ENCODE measurements around the gene NAV2. TPM values are rescaled to one million over a fixed set of nuclear protein-coding genes. Genes with fewer than 3 reads are reported as not detected.
"Not testable (repeated sequence)": the region's sequence is repeated elsewhere in the genome, so short reads cannot be mapped to it uniquely, and the experiment has no call there.

NAV2 gene
- total RNA-seq, 1 donor from 2014 or later: 17.0 TPM

DNA sequence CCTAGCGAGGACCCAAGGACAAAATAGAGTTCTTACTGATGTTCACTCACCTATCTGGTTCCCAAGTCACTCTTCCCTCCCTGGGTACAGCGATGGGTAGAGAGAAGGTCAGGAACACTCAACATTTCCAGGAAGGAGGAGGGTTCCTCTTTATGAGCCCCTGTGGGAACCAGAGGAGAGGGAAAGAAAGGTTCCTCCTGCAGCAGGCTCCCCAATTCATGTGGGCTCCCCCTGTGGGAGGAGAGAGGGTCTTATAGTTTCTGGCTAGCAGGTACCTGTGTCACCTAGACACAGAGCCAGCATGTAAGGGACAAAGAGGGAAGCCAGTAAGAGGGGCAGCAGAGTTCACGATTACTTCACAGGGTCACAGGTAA is 354.1 kb downstream of the NAV2 start:
- no peak for ATAC-seq

DNA sequence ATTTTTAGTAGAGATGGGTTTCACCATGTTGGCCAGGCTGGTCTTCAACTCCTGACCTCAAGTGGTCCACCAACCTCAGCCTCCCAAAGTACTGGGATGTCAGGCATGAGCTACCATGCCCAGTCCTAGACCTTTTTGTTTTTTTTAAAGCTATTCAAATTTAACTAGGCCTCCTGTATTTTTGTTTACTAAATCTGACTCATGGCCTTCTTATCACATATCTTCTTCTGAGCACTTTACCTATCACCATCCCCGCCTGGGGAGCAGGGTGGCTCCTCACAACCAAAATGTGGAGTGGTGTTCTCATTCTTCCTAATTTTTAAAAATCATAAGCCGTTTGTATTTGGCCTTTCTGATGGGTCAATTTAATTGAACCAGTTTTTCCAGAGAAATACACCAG is 355.0 kb downstream of the NAV2 start:
- no peak for ATAC-seq

DNA sequence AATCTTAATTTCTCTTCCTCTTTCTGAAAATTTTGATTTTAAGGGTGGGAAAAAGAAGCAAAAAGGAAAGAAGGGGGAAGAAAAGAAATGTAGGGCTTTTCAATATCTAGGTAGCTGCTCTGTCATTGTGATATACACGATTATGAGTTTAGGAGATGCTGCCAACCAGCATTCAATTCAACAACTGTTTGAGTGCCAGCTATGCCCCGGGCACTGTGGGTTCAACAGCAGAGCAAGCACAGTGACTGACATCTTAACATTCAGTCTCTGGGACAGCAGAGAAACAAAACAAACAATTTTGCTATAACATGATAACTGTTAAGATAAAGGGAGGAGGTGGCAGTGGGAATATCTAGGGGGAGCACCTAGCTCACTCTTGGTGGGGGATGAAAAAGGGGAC is 356.1 kb downstream of the NAV2 start:
- ATAC-seq: no peak

DNA sequence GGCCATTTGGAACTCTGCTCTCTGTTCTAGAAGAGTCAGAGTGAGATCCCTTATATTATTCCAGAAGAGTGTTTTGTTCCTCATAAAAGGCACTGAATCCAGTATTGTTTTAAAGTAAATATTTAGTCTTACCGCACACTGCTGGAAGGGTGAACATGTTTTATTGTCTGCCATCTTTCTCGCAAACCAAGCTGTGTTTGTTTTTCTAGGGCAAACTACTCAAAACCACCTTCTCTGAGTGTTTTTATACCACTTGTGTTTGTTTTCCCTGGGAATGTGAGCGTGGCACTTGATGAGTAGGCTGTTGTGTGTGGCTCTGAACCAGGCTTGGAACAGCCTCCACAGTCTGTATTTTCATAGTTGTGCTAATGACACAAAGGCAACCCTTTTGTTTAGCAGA is 357.8 kb downstream of the NAV2 start:
- ATAC-seq: no peak

DNA sequence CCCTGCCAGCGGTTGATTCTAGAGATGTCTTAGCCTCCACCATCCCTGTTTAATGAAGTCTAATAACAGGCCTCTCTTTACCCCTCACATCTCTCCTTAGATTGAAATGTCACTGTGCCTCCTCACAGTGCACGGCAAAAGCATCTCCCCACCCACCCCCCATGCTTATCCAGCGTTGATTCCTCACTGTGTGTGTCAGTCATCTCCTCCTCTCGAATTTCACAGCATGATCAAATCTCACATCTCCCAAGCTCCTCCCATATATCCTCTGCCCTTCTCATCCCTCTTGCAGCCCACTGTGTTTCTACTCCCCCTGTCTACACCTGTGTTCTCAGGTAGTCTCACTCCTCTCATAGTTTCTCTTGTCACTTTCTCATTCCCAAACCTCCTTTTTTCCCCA is 363.0 kb downstream of the NAV2 start:
- ATAC-seq: no peak

DNA sequence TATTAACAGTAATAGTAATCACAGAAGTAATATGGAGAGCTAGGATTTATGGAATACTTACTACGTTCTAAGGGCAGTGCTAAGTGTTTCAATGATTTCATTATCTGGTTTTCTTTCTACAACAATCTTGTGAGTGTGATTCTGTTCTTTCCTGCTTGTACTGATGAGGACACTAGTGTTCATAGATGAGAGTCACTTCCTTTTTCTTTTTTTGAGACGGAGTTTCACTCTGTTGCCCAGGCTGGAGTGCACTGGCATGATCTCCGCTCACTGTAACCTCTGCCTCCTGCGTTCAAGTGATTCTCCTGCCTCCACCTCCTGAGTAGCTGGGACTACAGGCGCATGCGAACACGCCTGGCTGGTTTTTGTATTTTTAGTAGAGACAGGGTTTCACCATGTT is 366.2 kb downstream of the NAV2 start:
- ATAC-seq: no peak

DNA sequence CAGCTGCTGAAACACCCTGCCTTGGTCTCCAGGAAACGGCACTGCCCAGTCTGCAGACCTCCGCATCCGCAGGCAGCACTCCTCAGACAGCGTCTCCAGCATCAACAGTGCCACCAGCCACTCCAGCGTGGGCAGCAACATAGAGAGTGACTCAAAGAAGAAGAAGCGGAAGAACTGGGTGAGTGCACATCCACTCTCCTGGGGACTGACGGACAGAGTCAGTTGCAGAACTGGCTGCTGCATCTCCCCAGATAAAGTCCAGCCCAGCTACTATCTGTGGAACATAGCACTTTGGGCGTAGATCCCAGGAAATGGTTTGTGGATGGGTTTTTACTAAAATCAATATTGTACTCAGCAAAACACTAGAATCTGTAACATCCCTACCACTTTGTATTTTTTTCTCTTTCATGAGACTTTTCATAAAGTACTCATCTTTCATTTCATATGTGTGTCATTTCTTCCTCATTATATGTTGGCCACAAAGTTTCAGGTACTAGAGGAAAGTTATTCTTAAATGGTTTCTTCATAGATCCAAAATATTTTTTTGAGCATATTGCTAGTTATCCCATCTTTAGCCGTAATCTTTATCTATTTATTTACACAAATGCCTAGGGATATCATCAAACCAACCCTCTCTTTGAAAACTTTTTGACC is 367.5 kb downstream of the NAV2 start:
- ATAC-seq: no peak

DNA sequence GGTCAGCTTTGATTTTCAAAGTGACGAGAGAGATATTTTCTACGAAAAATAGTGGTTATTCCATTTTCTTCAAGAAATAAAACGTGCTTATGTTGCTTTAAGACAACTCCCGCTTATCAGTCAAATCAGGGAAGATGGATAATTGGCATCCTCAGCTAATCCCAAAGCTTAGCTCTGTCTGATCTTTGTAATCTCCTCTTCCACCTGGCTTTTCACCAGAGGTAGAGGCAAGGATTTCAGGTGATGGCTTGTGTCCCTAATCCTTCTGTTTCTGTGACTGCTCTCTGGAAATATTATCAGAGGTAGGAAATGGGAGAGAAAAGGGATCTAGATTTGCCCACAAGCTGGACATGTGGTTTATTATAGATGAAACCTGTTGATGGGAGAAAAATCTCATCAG is 368.7 kb downstream of the NAV2 start:
- no peak for ATAC-seq

DNA sequence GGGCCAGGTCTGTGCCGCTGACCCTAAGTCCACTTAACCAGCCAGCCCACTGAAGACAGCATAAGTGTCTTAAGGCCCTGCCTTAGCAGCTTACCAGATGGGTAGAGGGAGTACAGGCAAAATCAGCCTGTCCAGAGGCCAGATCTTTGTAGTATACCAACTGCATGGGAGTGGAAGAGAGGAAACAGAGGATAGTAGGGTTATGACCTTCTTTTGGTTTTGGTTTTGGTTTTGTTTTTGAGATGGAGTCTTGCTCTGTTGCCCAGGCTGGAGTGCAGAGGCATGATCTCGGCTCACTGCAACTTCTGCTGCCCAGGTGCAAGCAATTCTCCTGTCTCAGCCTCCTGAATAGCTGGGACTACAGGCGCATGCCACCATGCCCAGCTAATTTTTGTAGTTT is 371.2 kb downstream of the NAV2 start:
- not testable (repeated sequence) for ATAC-seq

DNA sequence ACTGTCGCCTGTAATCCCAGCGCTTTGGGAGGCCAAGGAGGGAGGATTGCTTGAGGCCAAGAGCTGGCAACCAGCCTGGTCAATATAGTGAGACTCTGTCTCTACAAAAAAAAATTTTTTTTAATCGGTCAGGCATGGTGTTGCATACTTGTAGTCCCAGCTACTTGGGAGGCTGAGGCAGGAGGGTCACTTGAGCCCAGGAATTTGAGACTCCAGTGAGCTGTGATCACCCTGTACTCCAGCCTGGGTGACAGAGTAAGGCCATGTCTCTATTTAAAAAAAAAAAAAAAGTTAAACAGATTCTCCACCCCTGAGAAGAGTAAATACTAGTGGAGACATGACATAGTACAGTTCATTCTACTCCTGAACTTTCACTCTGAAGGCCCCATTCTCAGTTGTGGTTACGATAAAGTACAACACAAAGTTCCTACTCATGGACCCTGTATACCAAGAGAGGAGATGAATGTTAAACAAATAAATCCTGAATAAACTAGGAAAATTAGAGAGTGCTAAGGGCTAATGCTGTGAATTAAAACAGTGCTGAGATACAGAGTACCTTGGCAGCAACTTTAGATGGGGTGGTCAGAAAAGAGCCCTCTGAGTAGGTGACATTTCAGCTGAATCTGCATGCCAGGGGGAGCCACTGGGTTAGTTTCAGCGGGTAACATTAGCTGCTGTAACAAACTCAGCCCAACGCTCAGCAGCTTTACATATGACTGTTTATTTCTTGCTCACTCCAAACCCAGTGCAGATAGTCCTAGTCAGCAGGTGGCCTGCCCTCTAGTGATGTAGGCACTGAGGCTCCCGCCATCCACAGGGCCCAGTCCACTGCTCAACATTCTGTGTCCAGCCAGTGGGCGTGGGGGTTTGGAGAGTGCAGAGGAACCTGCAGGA is 372.5 kb downstream of the NAV2 start:
- no peak for ATAC-seq

DNA sequence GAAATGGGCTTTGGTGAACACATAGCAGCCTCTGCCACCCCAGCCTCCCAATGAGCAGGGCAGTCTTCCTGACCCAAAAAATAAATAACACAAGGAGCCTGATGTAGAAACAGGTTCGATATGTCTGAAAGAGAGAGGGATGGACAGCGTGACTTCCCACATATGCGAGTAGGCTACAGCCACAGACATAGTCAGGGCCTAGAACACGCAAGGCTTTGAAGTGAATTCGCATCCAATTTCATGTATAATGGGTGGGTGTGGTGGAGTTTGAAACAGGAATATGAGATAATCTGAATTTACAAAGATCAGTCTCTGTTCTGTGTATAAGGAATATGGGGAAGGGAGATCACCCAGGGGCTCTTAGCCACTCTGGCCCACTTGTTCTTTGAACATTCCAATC is 373.3 kb downstream of the NAV2 start:
- no peak for ATAC-seq

DNA sequence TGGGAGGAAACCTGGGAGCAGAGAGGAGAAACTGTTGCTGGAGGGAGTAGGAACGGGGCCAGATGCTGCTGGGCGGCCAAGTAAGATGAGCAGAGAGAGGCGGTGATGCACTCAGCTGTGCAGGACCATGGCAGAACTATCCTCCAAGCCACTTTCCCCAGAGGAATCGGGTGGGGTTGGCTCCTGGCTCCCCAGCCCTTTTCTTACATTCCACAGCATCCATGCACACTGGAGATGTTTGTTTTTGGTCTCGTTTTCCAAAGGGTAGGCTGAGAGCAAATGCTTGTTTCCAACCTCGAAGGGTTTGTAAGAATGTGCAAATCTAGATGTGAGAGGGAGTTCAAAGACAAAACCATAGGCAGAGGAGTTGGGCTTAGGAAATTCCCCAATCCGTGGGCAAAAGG is 374.5 kb downstream of the NAV2 start:
- ATAC-seq: no peak

DNA sequence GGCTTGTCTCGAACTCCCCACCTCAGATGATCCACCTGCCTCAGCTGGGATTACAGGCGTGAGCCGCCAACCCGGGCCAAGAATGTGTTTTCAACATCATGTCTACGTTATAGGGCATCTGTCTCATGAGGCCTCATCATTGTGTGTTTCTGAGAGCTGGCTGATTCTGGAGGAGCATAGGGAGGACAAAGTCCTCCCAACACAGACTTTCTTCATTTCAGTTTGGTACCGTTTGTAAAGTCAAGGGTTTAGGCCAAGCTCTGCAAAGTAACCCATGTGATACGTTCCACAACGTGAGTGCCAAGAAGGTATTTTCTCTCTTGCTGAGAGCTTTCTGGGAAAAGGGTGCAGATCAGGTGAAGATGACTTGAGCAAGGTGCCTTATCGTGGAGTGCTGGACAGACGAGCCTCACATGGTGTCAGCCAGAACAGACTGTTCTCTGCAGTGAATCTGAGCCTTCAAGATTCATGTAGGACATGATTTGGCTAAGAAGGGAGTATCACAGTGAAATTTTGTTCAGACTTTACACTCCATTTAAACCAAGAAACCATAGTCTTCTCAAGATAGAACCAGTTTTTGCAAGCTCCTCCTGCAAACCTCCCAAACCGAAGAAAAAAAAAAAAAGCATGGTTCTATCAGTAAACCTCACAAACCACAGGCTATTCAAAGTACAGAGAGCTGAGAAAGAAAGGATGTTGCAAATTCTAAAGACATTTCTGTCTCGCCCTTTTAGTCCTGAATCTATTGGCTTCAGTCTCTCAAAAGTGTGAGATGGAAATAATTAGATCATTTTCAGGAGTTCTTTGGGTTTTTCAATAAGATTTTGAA is 376.0 kb downstream of the NAV2 start:
- ATAC-seq: no peak

DNA sequence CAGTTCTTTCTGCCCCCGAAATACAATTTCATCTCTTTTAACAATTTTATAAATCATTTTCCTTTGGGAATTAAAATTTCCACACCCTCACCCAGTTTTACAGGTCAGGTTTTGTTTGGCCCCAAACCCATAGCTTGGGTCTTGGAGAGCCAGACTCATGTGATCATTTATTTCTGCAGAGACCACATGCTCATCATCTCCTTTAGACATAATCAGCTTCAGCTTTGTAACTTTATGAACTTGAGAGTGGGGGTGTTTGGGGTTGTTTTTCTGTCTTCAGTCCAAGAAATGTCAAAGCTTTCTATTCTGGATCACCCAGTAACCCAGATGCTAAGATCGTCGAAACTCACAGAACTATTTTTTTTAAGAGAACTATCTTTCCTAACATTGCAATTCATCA is 376.7 kb downstream of the NAV2 start:
- no peak for ATAC-seq

DNA sequence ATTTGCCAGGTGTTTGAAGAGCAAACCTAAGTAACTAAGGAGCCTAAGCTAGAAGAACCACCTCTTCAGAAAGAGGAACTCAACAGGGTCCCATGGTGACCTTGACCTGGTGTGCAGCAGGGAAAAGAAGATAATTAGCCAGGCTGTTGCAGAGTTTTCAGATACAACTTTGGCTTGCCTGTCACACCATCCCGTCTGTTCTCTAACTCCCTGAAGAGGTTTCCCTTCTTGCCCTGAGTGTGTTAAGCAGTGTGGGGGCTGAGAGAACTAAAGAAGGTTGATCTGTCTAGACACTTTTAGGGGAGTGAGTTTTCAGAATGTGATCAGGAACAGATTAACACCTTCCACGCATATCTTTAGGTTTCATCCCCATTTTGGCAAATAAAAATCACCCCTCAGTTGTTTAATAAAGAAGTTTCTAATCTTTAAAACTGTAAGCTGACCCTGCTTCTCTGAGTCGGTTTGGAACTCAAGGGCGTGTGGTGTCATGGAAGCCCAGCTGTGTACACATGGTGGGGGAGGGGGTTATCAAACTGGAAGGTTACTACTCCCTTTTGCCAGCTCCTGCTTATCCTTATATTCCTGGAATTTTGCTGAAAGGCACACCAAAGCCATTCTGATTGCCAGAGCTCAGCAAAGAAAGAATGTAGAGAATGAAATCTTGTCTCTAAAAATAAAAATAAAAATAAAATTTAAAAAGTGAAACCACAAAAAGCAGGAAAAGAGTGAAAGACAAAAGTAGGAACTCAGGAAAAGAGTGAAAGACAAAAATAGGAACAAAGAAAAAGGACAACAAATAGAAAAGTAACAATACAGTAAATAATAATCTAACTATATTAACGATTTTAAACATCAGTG is 377.4 kb downstream of the NAV2 start:
- ATAC-seq: no peak

DNA sequence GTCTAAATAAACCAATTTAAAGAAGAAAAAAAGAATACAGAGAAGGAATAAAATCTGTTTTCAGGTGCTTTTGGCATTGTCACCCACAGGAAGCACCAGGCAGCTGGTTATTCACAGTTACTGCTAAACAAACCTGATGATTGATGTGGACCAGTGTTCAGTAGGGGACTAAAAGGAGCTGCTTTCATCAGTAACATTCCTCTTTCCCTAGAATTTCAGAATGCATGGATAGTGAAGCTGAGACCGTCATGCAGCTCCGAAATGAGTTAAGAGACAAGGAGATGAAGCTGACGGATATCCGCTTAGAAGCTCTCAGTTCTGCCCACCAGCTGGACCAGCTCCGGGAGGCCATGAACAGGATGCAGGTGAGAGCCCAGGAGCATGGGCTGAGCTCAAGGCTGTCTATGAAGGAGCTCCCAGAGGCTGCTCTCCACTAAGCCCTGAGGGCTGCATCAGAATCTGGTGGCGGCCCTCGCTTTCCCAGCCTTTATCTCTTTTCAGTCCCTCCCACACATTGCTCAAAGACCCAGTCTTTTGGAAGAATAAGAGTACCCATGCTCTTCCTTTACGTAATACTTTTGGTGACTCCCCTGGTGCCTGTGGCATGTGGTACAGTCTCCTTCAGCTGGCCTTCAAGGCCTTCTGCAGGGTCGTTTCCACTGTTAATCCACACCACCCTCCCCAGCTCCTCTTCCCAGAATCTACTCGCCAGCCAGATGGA is 378.2 kb downstream of the NAV2 start:
- ATAC-seq: no peak

DNA sequence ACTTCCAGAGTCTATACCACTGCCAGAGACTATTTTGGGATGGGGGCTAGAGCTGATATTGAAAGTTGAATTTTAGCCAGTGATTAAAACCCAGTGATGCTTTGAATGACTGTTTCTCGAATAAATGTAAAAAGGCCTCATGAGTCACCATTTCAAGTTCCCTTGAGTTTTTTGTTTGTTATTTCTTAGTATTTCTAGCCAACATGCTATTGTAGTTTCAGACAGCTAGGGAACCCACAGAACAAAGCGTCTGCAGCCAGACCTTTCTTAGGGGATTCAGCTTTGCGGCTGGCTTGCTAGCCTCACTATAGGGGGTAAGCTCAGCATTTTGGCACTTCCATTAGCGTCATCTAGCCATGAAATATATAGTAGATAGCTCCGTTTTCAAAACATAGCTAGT is 381.1 kb downstream of the NAV2 start:
- ATAC-seq: no peak

DNA sequence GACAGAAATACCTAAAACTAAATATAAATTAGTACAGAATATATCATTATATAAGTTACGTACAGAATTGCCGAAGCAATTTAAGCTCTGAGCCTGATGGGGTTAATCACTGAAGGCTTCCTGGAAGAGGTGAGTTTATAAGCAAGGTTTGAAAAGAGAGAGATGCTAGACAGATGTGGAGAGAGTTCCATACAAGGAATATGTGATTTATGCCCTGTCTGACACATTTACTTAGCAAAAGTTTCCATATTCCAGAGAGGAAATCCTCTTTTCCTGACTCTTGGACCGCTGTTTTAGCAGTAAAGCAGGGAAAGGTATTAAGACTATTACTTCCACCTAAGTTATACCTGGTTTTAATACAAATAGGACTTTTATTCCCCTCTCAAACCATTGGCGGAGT is 382.6 kb downstream of the NAV2 start:
- ATAC-seq: no peak

DNA sequence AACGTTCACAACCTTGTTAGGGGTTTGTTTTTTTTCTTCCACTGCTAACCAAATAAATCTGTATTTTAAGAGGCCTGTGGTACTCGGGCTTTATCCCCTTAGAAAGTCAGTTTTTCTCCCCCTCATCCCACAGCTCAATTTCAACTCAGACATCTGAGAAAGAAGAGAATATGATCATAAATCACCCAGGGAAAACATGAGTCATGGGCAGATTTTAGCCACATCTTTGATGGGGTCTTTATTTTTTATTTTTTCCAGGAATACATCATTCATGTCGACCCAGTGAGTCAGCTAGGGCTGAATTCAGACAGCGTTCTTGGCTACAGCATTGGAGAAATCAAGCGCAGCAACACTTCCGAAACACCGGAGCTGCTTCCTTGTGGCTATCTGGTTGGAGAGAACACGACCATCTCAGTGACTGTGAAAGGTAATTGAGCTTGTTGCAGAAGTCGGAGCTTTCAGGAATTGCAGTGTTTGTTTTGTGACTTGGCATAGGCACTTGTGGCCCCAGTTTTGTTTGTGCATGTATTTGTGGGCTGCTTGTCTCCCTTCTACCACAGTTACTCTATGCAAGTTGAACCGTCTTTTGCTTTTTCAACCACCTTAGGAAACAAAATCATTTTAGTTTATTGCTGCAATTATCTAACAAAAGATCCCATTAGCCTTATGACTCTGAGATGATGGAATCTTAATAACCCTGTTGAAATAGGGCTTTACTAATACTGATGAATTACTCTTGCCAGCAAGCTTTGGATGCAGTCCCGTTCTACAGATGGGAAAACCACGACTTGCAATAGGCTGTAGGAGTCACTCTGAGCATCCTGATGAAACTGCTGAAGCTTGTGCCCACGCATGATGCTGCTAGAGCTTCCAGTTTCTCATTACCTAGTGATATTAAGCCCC is 384.9 kb downstream of the NAV2 start:
- no peak for ATAC-seq

DNA sequence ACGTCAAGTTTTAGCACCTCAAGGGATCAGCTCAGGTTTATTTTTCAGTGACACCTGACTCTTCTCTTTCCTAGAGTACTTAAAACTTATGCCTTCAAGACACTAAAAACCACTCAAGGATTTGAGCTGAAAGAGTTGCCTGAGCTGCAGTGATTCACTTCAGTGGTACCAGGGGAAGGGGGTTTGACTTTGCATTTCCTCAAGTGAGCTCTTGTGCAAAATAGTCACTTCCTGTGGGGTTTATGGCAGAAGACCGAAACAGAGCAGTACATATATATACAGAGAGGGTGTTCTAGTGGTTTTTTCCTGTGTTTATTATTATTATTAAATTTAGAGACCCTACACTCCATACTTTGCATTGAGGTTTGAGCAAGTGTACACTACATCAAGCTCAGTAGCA is 386.9 kb downstream of the NAV2 start:
- no peak for ATAC-seq

DNA sequence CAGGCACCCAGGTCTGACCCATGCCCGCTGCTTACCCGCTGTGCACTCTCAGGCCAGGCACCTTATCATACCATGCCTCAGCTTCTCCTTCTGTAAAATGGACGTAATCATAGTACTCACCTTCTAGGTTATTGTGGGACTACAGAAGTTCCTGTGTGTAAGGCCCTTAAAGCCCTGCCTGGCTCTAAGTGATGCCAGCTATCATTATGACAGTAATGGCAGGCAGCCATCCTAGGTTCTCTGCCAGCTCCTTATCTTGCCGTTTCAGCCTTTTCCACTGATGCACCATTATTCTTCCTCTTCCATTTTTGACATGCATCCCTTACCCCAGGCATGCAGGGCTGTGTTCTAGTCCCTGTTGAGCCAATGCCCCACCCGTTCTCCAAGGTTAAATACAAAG is 389.8 kb downstream of the NAV2 start:
- ATAC-seq: no peak
